C4-2B (cell line): ENCODE data around the gene NUDT22.

Experiments used
- H3K27ac ChIP-seq: fragments of 450-650 bp; 2 replicates; pipeline ENCODE4 v1.5.1; 2017
- ZFX ChIP-seq: fragments of 450-650 bp; IDR thresholded peaks from 2 replicates; pipeline ENCODE4 v1.6.1; 2017
- TF ChIP-seq, protein P1 (sequence below): fragments of 450-650 bp; conservative IDR thresholded peaks from 2 replicates; pipeline ENCODE4 v1.5.1; 2017; ENCODE audit warnings: mild to moderate bottlenecking

Gene NUDT22

DNA sequence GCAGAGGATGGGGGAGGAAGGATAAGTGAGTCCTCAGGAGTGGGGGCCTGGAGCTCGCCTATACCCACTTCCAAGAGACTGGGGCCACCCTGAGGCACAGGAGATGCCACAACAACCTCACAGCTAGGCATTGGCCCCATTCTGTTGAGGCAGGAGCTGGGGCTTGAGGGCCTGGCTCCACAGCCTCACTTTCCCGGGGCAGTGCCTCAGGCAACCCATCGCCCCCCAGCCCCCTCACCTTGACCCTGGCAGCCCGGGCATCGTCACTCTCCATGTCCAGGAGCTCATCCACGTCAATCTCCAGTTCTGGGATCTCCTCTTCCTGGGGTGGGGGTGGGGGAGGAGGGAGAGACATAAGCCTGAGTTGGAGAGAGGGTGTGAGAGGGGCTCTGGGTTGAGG lies 18.9 kb downstream of the NUDT22 start:
- H3K27ac ChIP-seq, result peak overlapping the region; percentile 97
- no peak for TF ChIP-seq ZFX

DNA sequence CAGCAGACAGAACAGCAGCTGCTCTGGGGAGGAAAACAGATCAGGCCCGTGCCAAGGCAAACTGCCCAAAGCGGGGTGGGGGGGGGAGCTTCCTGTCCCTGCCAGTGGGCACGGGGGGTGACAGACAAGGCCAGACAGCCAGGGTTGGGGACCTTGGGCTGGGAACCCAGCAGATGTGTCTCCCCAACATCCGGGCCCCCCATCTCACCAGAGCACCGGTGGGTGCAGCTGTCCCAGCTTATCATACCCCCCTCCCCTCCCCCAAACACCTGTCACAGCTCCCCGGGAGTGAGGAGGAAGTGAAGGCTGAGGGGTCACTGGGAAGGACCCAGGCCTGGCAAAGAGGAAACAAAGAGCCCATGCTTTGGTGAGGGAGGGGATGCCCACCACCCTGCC lies 19.3 kb downstream of the NUDT22 start:
- TF ChIP-seq, protein P1, sequence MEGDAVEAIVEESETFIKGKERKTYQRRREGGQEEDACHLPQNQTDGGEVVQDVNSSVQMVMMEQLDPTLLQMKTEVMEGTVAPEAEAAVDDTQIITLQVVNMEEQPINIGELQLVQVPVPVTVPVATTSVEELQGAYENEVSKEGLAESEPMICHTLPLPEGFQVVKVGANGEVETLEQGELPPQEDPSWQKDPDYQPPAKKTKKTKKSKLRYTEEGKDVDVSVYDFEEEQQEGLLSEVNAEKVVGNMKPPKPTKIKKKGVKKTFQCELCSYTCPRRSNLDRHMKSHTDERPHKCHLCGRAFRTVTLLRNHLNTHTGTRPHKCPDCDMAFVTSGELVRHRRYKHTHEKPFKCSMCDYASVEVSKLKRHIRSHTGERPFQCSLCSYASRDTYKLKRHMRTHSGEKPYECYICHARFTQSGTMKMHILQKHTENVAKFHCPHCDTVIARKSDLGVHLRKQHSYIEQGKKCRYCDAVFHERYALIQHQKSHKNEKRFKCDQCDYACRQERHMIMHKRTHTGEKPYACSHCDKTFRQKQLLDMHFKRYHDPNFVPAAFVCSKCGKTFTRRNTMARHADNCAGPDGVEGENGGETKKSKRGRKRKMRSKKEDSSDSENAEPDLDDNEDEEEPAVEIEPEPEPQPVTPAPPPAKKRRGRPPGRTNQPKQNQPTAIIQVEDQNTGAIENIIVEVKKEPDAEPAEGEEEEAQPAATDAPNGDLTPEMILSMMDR, result no peak
- no peak for TF ChIP-seq ZFX
- peak overlapping the region; percentile 97 for H3K27ac ChIP-seq

DNA sequence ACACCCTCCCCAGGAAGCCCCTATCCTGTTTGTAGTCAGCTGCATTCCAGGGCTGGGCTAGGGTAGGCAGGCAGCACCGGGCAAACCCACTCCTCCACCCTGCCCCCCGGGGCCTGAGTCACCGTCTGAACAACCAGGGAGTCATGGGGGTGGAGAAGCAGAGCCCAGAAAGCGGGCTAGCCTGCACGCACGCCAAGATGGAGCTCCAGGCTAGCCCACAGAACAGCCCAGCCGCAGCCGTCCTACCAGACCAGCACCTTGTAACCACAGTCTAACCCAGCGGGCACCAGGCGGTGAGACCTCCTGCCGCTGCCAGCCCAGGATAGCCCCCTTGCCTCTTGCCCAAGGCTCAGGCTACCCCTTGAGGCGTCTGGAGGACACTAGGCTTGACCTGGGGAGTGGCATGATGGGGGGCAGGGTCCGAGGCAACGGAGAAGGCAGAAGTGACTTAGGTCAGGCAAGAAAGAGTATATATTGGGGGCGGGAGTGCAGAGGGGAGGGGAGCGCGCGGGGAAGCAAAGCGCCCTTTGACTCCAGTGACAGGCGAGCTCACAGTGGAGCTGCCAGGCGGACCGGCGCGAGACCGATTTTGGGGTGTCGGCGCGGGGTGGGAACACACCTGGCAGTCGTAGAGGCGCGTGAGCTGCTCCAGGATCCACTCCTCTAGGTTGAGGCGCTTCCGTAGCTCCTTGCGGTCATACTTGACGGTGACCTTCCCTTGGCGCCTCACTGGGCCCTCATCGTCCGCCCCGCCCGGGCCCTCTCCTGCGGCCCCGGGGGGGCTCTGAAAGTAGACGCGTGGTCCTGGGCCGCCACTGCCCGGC lies 19.9 kb downstream of the NUDT22 start:
- peak overlapping the region; percentile 97 for H3K27ac ChIP-seq
- TF ChIP-seq ZFX, result peak; percentile 33; the same call in 1 of the 2 replicates
- TF ChIP-seq, protein P1, result no peak

DNA sequence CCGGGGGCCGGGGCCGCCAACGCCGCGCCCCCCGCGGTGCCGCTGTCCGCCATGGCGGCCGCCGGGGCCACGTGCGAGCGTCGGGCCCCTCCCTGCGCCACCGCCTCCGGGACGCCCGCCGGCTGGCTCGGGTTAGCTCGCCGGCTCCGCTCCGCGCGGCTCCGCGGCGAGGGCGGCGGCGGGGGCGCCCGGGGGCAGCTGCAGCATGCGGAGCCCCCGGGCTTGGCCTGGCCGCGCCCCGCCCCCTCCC lies 20.5 kb downstream of the NUDT22 start:
- H3K27ac ChIP-seq, result peak overlapping the region; percentile 97

DNA sequence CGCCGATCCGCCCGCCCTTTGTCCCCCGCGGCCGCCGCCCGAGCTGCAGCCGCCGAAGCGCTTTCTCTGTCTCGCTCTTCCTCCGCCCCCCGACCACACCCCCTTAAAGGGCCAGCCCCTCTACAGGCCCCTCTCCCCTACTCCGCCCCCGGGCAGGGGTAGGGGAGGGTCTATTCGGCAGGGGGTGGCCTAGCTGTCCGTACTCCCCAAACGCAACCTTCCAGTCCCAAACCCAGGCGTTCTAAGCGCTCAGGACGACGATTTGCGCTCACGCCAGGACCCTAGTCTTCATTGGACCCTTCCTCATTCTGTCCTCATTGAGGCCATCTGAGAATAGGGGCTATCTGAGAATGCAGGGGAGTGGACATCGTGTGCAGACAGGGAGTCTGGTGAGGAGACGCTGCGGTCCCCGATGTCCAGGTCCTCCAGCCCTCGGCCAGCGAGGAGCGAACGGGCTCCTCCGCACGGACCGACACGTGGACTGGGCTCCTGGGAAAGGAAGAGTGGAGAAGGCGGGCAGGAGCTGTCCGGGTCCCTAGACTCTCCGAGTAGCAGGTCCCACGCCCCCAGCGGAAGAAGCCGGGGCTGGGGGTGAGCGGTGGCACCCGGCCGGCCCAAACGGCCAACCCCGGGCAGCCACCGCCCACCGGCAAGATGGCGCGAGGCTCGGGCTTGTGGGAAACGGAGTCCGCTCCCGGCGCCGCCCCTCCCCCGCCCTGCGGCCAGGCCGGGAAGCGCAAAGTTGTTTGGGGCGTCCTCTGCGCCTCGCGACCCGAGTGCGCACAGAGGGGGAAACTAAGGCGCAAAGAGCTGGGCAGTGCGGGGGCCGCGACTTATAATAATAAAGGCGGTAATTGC lies 21.0 kb downstream of the NUDT22 start, which contains the start of gene PPP1R14B:
PPP1R14B (minus strand) TSS at position 73 of the 858 bp plus-strand sequence. CDS start 270 bp downstream, outside the sequence.
- TF ChIP-seq ZFX, result no peak
- TF ChIP-seq, protein P1, result no peak; the same call in 1 of the 2 replicates
- H3K27ac ChIP-seq, result peak within 1 kb of the TSS; percentile 97

DNA sequence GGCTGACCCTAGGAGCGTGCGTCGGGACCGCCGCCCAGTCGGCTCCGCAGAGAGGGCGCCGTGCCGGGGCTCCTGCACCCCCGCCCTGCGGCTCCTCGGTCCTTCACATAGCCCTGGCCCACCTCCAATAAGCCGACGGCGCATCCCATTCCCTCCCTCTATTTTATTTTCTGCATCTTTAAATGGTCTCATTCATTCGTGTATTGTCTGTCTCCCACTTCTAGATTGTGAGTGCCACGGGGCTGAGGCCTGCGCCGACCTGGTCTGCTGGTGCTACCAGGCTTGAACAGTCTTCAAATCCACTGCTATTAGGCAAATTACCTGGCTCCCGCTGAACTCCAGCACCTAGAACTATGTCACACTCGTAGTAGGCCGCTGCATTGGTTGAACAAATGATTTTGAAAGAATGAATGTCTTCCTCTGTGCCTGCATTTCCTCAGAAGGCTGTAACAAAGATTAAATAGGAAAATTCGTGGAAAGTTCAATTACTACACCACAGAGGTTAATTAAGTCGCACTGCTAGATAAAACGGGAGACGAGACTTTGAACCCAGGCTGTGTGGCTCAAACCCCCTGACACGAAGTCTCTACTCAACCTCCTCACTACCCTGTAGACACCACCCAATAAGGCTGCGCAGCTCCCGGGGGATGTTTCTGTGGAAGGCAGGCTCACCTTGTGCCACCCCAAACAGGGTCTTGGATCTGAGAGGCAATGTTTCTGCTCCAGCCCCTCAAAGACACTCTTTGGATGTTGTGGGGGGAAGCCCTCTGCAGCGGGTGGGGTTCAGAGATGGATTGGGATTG lies 21.9 kb downstream of the NUDT22 start:
- TF ChIP-seq, protein P1, result no peak
- TF ChIP-seq ZFX, result no peak
- peak overlapping the region; percentile 97 for H3K27ac ChIP-seq

DNA sequence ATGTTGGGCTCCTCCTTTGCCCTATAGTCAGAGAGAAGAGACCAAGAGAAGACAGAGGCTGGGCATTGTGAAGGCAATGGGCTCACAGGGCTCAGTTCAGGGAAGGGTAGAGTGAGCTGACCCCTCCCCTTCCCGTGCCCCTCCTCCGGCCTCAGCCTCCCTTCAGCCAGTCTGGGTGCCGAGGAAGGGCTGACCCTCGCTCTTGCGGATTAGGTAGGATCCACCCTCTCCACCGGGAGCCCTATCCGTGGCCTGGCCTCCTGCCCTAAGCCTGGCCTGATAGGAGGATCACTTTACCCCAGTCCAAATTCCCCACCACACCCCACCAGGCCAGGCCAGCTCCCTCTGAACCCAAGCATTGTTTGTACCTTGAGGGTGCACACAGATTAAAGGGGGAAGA lies 22.5 kb downstream of the NUDT22 start:
- no peak overlapping the region for H3K27ac ChIP-seq
- no peak for TF ChIP-seq ZFX
- TF ChIP-seq, protein P1, result no peak

DNA sequence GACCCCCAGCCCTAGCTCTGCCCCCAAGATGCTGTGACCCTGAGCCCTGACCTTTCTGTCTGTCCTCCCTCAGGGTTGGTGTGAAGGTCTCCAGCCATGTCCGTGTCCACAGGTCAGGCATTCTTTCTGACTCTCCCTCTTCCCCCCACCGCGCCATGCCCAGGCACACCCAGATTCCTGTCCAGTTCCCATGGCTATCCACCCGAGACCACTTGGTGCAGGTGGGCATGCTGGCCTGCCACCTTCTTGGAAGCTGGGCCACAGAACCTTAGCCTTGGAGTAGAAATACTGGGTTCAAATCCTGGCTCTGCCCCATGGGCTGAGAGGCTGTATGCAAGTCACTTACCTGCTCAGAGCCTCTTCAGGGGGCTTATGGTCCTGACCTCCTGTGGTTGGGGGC lies 23.0 kb downstream of the NUDT22 start:
- H3K27ac ChIP-seq, result no peak overlapping the region

More for the DNA sequence above, 23.0 kb downstream of the NUDT22 start:
- TF ChIP-seq, protein P1, result no peak
- no peak for TF ChIP-seq ZFX
